ENCODE results near the gene CBLL2. TPM values are rescaled to one million over a fixed set of nuclear protein-coding genes. Genes with fewer than 3 reads are reported as not detected.
A peak's percentile ranks its signal among the peaks of the same experiment; 100 is the strongest.

Gene CBLL2
- total RNA-seq, 1 experiment from 2014 or later = not detected

- ChIA-PET RAD21 (ENCODE audit: low non-redundant PET in 1 of 2, low total read pairs in 2 of 2, uncharacterized antibody in 2 of 2, unreplicated experiment in 2 of 2) (no interaction called here), POLR2A (no interaction called here), CTCF (no interaction called here)
- H3K9ac ChIP-seq (ENCODE audit: low read length) = no peak overlapping the region
- H2AFZ ChIP-seq (ENCODE audit: low read depth, low read length, poor library complexity, severe bottlenecking) = peak overlapping the region; percentile 82
- no peaks in the 10 kb centered on the region for H3K36me3 ChIP-seq (ENCODE audit: control insufficient read depth in 1 of 2, insufficient read depth in 2 of 2, low read length in 2 of 2)
- H3K27me3 ChIP-seq (ENCODE audit: insufficient read depth, low read length) = no peaks in the 10 kb centered on the region
- no peaks in the 10 kb centered on the region for H3K79me2 ChIP-seq (ENCODE audit: insufficient read depth, low read length)
- DNase-seq (ENCODE audit: low read depth, low spot score) = peak; percentile 45
- H3K4me3 ChIP-seq (replicated peaks in 1 of 2; ENCODE audit: low read depth in 1 of 2, low read length in 2 of 2) = peak overlapping the region in 1 of 2 experiments; percentile 26; a peak in 2 of 4 replicates
- H3K9me2 ChIP-seq (ENCODE audit: insufficient read depth) = no peaks in the 10 kb centered on the region
- H3K4me1 ChIP-seq (ENCODE audit: control insufficient read depth in 1 of 2, insufficient read depth in 2 of 2, low read length in 2 of 2) = peaks cover 14 to 17% of the 10 kb centered on the region in 2 experiments; a peak in 3 of 4 replicates
- intact Hi-C loops (cut with micrococcal nuclease) = loop anchor here (2.0 kb wide), 1 partner anchor 65 kb away; no protein-coding TSS in a partner anchor
- ATAC-seq = peak; percentile 77
- H4K20me1 ChIP-seq (ENCODE audit: insufficient read depth) = no peaks in the 10 kb centered on the region
- BruUV-seq (replicated peaks) = no TSS peak
- H3K9me3 ChIP-seq (ENCODE audit: control insufficient read depth in 1 of 2, insufficient read depth in 1 of 2, low read depth in 1 of 2, low read length in 2 of 2) = no peaks in the 10 kb centered on the region
- H3K27ac ChIP-seq (ENCODE audit: low read depth, low read length) = no peak overlapping the region
- peak overlapping the region; percentile 65 for H3K4me2 ChIP-seq (ENCODE audit: low read length)
- TF ChIP-seq ZFX (IDR thresholded peaks at IDR 0.05) (no peak), SRF (IDR thresholded peaks at IDR 0.05; ENCODE audit: low read depth) (0 out of 2 replicates have a peak, but pooled peaks have one; percentile 19), ZBTB33 (IDR thresholded peaks at IDR 0.05; ENCODE audit: extremely low read depth, insufficient replicate concordance, low read length) (no peak), CTCF (IDR thresholded peaks at IDR 0.05 in 2 of 3, conservative IDR thresholded peaks at IDR 0.05 in 1 of 3; ENCODE audit: borderline replicate concordance in 1 of 3, insufficient read depth in 1 of 3, low read depth in 2 of 3, low read length in 2 of 3) (no peak), SP1 (IDR thresholded peaks at IDR 0.05; ENCODE audit: low read depth) (peak; percentile 44), ATF3 (IDR thresholded peaks at IDR 0.05) (no peak), POLR2A (IDR thresholded peaks at IDR 0.05; ENCODE audit: borderline replicate concordance, extremely low read depth, insufficient read depth, insufficient read length) (no peak), REST (IDR thresholded peaks at IDR 0.05; ENCODE audit: low read depth) (no peak), SIN3A (IDR thresholded peaks at IDR 0.05; ENCODE audit: low read depth) (no peak), RAD21 (IDR thresholded peaks at IDR 0.05; ENCODE audit: low read depth) (0 out of 2 replicates have a peak, but pooled peaks have one; percentile 9), EZH2phosphoT487 (IDR thresholded peaks at IDR 0.05; ENCODE audit: borderline replicate concordance) (no peak), EZH2 (IDR thresholded peaks at IDR 0.05) (no peak), JUND (IDR thresholded peaks at IDR 0.05) (peak; percentile 48; the same call in 1 of the 2 replicates), ZNF274 (IDR thresholded peaks at IDR 0.05; ENCODE audit: low read depth, low read length) (no peak), TCF7L2 (IDR thresholded peaks at IDR 0.05; ENCODE audit: borderline replicate concordance, extremely low read depth, insufficient read depth, insufficient read length) (no peak), CEBPB (IDR thresholded peaks at IDR 0.05; ENCODE audit: low read depth) (peak; percentile 83), YY1 (IDR thresholded peaks at IDR 0.05; ENCODE audit: extremely low read depth, insufficient replicate concordance, low read depth, low read length) (no peak), EGR1 (IDR thresholded peaks at IDR 0.05; ENCODE audit: low read depth) (no peak), ELF1 (IDR thresholded peaks at IDR 0.05; ENCODE audit: borderline replicate concordance, low read depth) (no peak), POLR2AphosphoS5 (IDR thresholded peaks at IDR 0.05; ENCODE audit: low read depth, low read length) (peak; percentile 37; the same call in 1 of the 2 replicates), MAX (IDR thresholded peaks at IDR 0.05) (no peak)
Observed at GRCh38 chrX:22300130-22300529, 27.4 kb downstream of the CBLL2 start.

Measured in HCT116 (cell line).